ENCODE results near the gene RPS6KA3. TPM values are rescaled to one million over a fixed set of nuclear protein-coding genes. Genes with fewer than 3 reads are reported as not detected.

Gene RPS6KA3
- total and polyA plus RNA-seq, 2 of the 8 experiments (the other 6 are each of a cell fraction or from before 2014, with no cell fraction given): 7.1 to 13.0 TPM

GRCh38 chrX:20313899-20314298 is 47.2 kb upstream of the RPS6KA3 start:
- no peaks in the 10 kb centered on the region for H3K79me2 ChIP-seq (ENCODE audit: control insufficient read depth in 1 of 2, insufficient read depth in 2 of 2, low read length in 2 of 2)
- no peaks in the 10 kb centered on the region for H3K27me3 ChIP-seq (replicated peaks in 1 of 4; ENCODE audit: control insufficient read depth in 3 of 4, extremely low read depth in 1 of 4, insufficient read depth in 3 of 4, low read length in 3 of 4)
- no peaks in the 10 kb centered on the region for H4K20me1 ChIP-seq (replicated peaks in 1 of 2; ENCODE audit: control insufficient read depth in 1 of 2, insufficient read depth in 2 of 2, low read length in 2 of 2)
- no peak overlapping the region for H2BK5ac ChIP-seq (ENCODE audit: low read depth, low read length)
- no peak overlapping the region for H3K27ac ChIP-seq (ENCODE audit: low read depth, low read length)
- H3K14ac ChIP-seq (ENCODE audit: insufficient read length): no peak overlapping the region
- H3K9me3 ChIP-seq (ENCODE audit: insufficient read depth in 2 of 2, low read depth in 1 of 2, low read length in 1 of 2): no peaks in the 10 kb centered on the region
- ChIA-PET POLR2A (ENCODE audit: partially characterized antibody) (no interaction called here), CTCF (ENCODE audit: partially characterized antibody) (no interaction called here)
- no peak overlapping the region for H4K5ac ChIP-seq (ENCODE audit: insufficient read length, low read depth, low read length)
- H3K23ac ChIP-seq (ENCODE audit: insufficient read length): no peak overlapping the region
- H2BK120ac ChIP-seq (replicated peaks; ENCODE audit: low read depth, low read length): no peak overlapping the region
- WGBS, 2 experiments (ENCODE audit: extremely low coverage in 1 of 2, insufficient coverage in 1 of 2, insufficient read length in 1 of 2, insufficient replicate concordance in 2 of 2, low coverage in 1 of 2, low lambda C conversion rate in 2 of 2, missing lambda C conversion rate in 1 of 2): 90% methylated on average over 1 of the region's 1 CpG; no CpG with 5 or more reads in 1 of the 2 experiments
- H2AK5ac ChIP-seq (ENCODE audit: low read depth, low read length): no peak overlapping the region
- H2BK15ac ChIP-seq (ENCODE audit: low read length): no peak overlapping the region
- H3K23me2 ChIP-seq (ENCODE audit: low read depth, low read length): no peaks in the 10 kb centered on the region
- H3K36me3 ChIP-seq (ENCODE audit: control insufficient read depth in 2 of 4, insufficient read depth in 4 of 4, low read length in 3 of 4): no peaks in the 10 kb centered on the region
- H4K8ac ChIP-seq (ENCODE audit: extremely low read depth, insufficient read depth, low read length): no peak overlapping the region
- no peak overlapping the region for H3K18ac ChIP-seq (ENCODE audit: extremely low read depth, low read length)
- H3K4me2 ChIP-seq (ENCODE audit: insufficient read depth in 1 of 2, low read depth in 2 of 2, low read length in 2 of 2): no peak overlapping the region
- no peak overlapping the region for H3K4me3 ChIP-seq (ENCODE audit: extremely low read depth in 1 of 4, insufficient read depth in 2 of 4, low read depth in 3 of 4, low read length in 4 of 4)
- H2BK12ac ChIP-seq (ENCODE audit: low read depth, low read length): no peak overlapping the region
- no peak overlapping the region for H3K56ac ChIP-seq (replicated peaks; ENCODE audit: insufficient read length, low read depth, low read length)
- no peak overlapping the region for H4K91ac ChIP-seq (replicated peaks; ENCODE audit: insufficient read length, low read length)
- FAIRE-seq (no peak), DNase-seq (ENCODE audit: low read depth in 1 of 2, low spot score in 2 of 2) (no peak)
- H3K79me1 ChIP-seq (ENCODE audit: low read depth, low read length): no peaks in the 10 kb centered on the region
- no peak overlapping the region for H3K9ac ChIP-seq (replicated peaks in 1 of 4; ENCODE audit: extremely low read depth in 1 of 4, low read depth in 3 of 4, low read length in 3 of 4)
- no peak overlapping the region for H3K4ac ChIP-seq (replicated peaks; ENCODE audit: insufficient read length, low read depth, low read length)
- H3K4me1 ChIP-seq (replicated peaks in 1 of 4; ENCODE audit: control insufficient read depth in 3 of 4, insufficient read depth in 4 of 4, low read length in 3 of 4): no peaks in the 10 kb centered on the region
- H2AFZ ChIP-seq (ENCODE audit: low read length): no peak overlapping the region
- no peak overlapping the region for H2BK20ac ChIP-seq (ENCODE audit: low read length)
- no peak for TF ChIP-seq JUN (IDR thresholded peaks at IDR 0.05; ENCODE audit: low read depth, low read length)
- no peak for TF ChIP-seq RFX5 (IDR thresholded peaks at IDR 0.05; ENCODE audit: borderline replicate concordance, low read depth, low read length)
- TF ChIP-seq SIRT6 (IDR thresholded peaks at IDR 0.05; ENCODE audit: low read length): no peak
- no peak for TF ChIP-seq MAX (IDR thresholded peaks at IDR 0.05)
- no peak for TF ChIP-seq ZNF274 (IDR thresholded peaks at IDR 0.05; ENCODE audit: borderline replicate concordance, extremely low read depth, low read length)
- TF ChIP-seq USF2 (IDR thresholded peaks at IDR 0.05; ENCODE audit: low read length): no peak
